ENCODE results near the gene TUB.

The TUB gene

GRCh38 chr11:8040921-8041285 is 40.1 kb upstream of the TUB start:
- TF ChIP-seq SIN3A (IDR thresholded peaks at IDR 0.05; ENCODE audit: borderline replicate concordance, insufficient read depth, low read length) (no peak), POLR2AphosphoS5 (IDR thresholded peaks at IDR 0.05; ENCODE audit: low read depth, low read length) (no peak), FOXP2 (optimal IDR thresholded peaks at IDR 0.05; ENCODE audit: borderline replicate concordance, extremely low read depth, extremely low read length, insufficient read depth) (no peak), TAF1 (IDR thresholded peaks at IDR 0.05; ENCODE audit: borderline replicate concordance, insufficient read depth, low read length) (no peak), REST (IDR thresholded peaks at IDR 0.05; ENCODE audit: insufficient read depth in 1 of 2, low read depth in 2 of 2, low read length in 2 of 2) (no peak)

GRCh38 chr11:8041576-8041975 is 39.4 kb upstream of the TUB start:
- TF ChIP-seq POLR2AphosphoS5 (IDR thresholded peaks at IDR 0.05; ENCODE audit: low read depth, low read length), result no peak
- no peak for TF ChIP-seq FOXP2 (optimal IDR thresholded peaks at IDR 0.05; ENCODE audit: borderline replicate concordance, extremely low read depth, extremely low read length, insufficient read depth)
- no peak for TF ChIP-seq REST (IDR thresholded peaks at IDR 0.05; ENCODE audit: insufficient read depth in 1 of 2, low read depth in 2 of 2, low read length in 2 of 2)
- TF ChIP-seq SIN3A (IDR thresholded peaks at IDR 0.05; ENCODE audit: borderline replicate concordance, insufficient read depth, low read length), result no peak
- no peak for TF ChIP-seq TAF1 (IDR thresholded peaks at IDR 0.05; ENCODE audit: borderline replicate concordance, insufficient read depth, low read length)

GRCh38 chr11:8043756-8044155 is 37.3 kb upstream of the TUB start:
- TF ChIP-seq POLR2AphosphoS5 (IDR thresholded peaks at IDR 0.05; ENCODE audit: low read depth, low read length) (no peak), REST (IDR thresholded peaks at IDR 0.05; ENCODE audit: insufficient read depth in 1 of 2, low read depth in 2 of 2, low read length in 2 of 2) (no peak), TAF1 (IDR thresholded peaks at IDR 0.05; ENCODE audit: borderline replicate concordance, insufficient read depth, low read length) (no peak), SIN3A (IDR thresholded peaks at IDR 0.05; ENCODE audit: borderline replicate concordance, insufficient read depth, low read length) (no peak), FOXP2 (optimal IDR thresholded peaks at IDR 0.05; ENCODE audit: borderline replicate concordance, extremely low read depth, extremely low read length, insufficient read depth) (no peak)

GRCh38 chr11:8045839-8046238 is 35.2 kb upstream of the TUB start:
- TF ChIP-seq SIN3A (IDR thresholded peaks at IDR 0.05; ENCODE audit: borderline replicate concordance, insufficient read depth, low read length) (no peak), REST (IDR thresholded peaks at IDR 0.05; ENCODE audit: insufficient read depth in 1 of 2, low read depth in 2 of 2, low read length in 2 of 2) (no peak), FOXP2 (optimal IDR thresholded peaks at IDR 0.05; ENCODE audit: borderline replicate concordance, extremely low read depth, extremely low read length, insufficient read depth) (no peak), POLR2AphosphoS5 (IDR thresholded peaks at IDR 0.05; ENCODE audit: low read depth, low read length) (no peak), TAF1 (IDR thresholded peaks at IDR 0.05; ENCODE audit: borderline replicate concordance, insufficient read depth, low read length) (no peak)

GRCh38 chr11:8047382-8047781 is 33.6 kb upstream of the TUB start:
- TF ChIP-seq TAF1 (IDR thresholded peaks at IDR 0.05; ENCODE audit: borderline replicate concordance, insufficient read depth, low read length) (no peak), FOXP2 (optimal IDR thresholded peaks at IDR 0.05; ENCODE audit: borderline replicate concordance, extremely low read depth, extremely low read length, insufficient read depth) (no peak), POLR2AphosphoS5 (IDR thresholded peaks at IDR 0.05; ENCODE audit: low read depth, low read length) (no peak), REST (IDR thresholded peaks at IDR 0.05; ENCODE audit: insufficient read depth in 1 of 2, low read depth in 2 of 2, low read length in 2 of 2) (no peak), SIN3A (IDR thresholded peaks at IDR 0.05; ENCODE audit: borderline replicate concordance, insufficient read depth, low read length) (no peak)

Data from PFSK-1 (cell line).